ENCODE measurements around the gene CSF3R. TPM values are rescaled to one million over a fixed set of nuclear protein-coding genes. Genes with fewer than 3 reads are reported as not detected.
"Not testable (repeated sequence)": the region's sequence is repeated elsewhere in the genome, so short reads cannot be mapped to it uniquely, and the experiment has no call there.

Gene CSF3R
- total RNA-seq, 1 donor from 2014 or later: 3.1 TPM

DNA sequence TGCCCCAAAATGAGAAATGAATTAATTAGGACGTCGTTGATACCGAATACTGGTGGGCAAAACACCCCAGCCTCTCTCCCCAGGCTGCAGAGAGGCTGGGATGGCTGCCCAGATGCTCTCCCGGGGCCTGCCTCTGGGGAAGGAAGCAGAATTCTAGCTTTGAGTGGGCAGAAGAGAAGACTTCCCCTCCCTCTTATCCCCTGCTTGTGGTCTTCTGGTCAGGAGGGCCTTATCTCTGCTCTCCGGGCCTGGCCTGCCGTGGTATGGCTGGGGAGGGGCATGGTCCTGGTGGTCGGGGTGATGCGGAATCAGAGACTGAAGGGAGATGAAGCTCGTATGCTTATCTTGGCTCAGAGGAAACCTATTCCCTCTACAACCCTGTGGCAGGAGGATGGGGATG, 9.8 kb upstream of the CSF3R start:
- no peak overlapping the region for H3K27ac ChIP-seq
- H3K4me1 ChIP-seq: no peaks in the 10 kb centered on the region
- DNase-seq (ENCODE audit: low spot score in 2 of 2): no peak
- no peak for TF ChIP-seq CTCF (IDR thresholded peaks at IDR 0.05)
- intact Hi-C loops (cut with DNase I): no loop called here
- no peaks in the 10 kb centered on the region for H3K27me3 ChIP-seq
- no peaks in the 10 kb centered on the region for H3K36me3 ChIP-seq
- no peaks in the 10 kb centered on the region for H3K9me3 ChIP-seq
- no peak overlapping the region for H3K4me3 ChIP-seq

DNA sequence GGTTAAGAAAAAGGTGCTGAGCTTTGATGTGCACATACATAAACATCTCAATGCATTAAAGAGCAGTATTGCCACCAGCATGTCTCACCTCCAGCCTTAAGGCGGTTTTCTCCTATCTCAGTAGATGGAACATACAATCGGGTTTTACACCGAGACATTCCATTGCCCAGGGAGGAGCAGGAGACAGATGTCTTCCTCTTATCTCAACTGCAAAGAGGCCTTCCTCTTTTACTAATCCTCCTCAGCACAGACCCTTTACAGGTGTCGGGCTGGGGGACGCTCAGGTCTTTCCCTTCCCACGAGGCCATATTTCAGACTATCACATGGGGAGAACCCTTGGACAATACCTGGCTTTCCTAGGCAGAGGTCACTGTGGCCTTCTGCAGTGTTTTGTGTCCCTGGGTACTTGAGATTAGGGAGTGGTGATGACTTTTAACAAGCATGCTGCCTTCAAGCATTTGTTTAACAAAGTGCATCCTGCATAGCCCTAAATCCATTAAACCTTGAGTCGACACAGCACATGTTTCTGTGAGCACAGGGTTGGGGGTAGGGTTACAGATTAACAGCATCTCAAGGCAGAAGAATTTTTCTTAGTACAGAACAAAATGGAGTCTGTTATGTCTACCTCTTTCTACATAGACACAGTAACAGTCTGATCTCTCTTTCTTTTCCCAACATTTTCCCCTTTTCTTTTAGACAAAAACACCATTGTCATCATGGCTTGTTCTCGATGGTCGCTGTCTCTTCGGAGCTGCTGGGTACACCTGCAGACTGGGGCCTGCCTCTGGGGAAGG, 6.7 kb upstream of the CSF3R start:
- H3K4me1 ChIP-seq; H3K36me3 ChIP-seq; H3K9me3 ChIP-seq; DNase-seq (ENCODE audit: low spot score in 2 of 2); intact Hi-C loops (cut with DNase I); H3K4me3 ChIP-seq; H3K27me3 ChIP-seq; H3K27ac ChIP-seq: not testable (repeated sequence)

DNA sequence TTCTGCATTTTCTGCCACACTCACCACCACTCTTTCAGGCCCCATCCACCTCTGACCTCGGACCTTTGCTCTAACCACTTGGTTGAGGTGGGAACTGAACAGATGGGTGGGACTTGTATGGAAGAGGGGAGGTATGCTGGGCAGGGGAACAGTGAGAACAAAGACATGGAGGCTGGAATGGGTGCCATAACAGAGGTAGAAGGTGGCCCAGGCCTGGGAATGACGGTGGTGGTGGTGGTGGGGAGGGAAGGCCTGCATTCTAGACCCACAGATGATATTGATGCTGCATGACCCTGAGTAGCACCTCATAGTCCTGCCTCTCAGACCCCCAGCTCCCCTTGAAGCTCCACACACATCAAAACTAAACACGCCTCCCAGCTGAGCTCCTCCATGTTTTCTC, 5.2 kb upstream of the CSF3R start:
- Histone ChIP-seq H3K4me1 (no peaks in the 10 kb centered on the region), H3K27ac (no peak overlapping the region), H3K9me3 (no peaks in the 10 kb centered on the region), H3K4me3 (no peak overlapping the region), H3K36me3 (no peaks in the 10 kb centered on the region), H3K27me3 (no peaks in the 10 kb centered on the region)
- intact Hi-C loops (cut with DNase I): no loop called here
- TF ChIP-seq CTCF (IDR thresholded peaks at IDR 0.05): no peak
- no peak for DNase-seq (ENCODE audit: low spot score in 2 of 2)

DNA sequence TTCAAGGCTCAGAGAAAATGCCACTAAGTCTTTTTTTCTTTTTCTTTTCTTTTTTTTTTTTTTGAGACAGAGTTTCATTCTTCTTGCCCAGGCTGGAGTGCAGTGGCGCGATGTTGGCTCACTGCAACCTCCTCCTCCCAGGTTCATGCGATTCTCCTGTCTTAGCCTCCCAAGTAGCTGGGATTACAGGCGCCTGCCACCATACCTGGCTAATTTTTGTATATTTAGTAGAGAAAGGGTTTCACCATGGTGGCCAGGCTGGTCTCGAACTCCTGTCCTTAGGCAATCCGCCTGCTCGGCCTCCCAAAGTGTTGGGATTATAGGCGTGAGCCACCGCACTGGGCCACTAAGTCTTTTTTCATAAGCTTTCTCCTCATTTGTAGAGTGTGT, 4.6 kb upstream of the CSF3R start:
- H3K4me3 ChIP-seq; H3K36me3 ChIP-seq; H3K27me3 ChIP-seq; H3K27ac ChIP-seq; intact Hi-C loops (cut with DNase I); DNase-seq (ENCODE audit: low spot score in 2 of 2); H3K9me3 ChIP-seq; H3K4me1 ChIP-seq: not testable (repeated sequence)

DNA sequence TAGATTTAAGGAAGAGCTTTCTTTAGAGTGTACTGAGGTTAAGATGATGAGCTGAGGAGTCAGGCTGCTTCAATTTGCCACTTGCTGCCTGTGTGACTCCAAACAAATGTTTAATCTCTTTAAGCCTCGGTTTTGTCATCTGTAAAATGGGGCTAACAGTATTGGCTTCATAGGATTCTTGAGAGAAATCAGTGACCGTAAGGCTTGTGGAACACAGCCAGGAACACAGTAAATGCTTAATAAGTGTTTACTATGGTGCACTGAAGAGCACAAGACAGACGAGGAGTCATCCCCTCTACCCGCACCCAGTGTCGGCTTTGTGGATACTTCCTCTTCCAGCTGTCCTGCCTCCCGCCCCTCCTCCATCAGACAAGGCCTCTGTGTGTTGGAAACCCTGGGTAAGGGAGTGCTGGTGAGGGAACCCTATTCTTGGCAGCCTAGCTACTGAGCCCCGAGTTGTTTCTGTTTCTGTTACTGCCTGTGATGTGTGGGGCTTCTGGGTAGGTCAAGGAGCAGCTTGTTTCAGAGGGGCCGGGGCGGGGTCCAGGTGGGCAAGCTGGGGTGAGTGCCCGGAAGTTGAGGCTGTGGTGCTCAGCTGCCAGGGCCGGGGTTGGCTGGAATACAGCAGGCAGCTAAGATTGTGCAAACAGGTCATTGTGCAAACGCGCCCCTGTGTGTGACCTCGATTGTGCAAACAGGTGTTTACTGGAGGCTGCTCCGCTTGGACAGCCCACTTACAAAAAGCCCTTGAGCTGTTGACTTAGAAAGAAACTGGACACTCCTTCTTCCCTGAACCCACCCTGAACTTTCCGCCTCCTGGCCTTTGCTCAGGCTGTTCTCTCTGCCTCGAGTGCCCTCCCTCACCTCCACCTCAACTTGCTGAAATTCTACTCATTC, 4.0 kb upstream of the CSF3R start:
- DNase-seq (ENCODE audit: low spot score in 2 of 2): peak; percentile 25 to 74
- Histone ChIP-seq H3K4me1 (no peaks in the 10 kb centered on the region), H3K27me3 (no peaks in the 10 kb centered on the region), H3K27ac (no peak overlapping the region), H3K4me3 (no peak overlapping the region), H3K9me3 (no peaks in the 10 kb centered on the region), H3K36me3 (no peaks in the 10 kb centered on the region)
- TF ChIP-seq CTCF (IDR thresholded peaks at IDR 0.05): no peak
- intact Hi-C loops (cut with DNase I): no loop called here

GRCh38 chr1:36486093-36486438, 3.4 kb upstream of the CSF3R start:
- no peak for DNase-seq (ENCODE audit: low spot score in 2 of 2)
- Histone ChIP-seq H3K27ac (no peak overlapping the region), H3K9me3 (no peaks in the 10 kb centered on the region), H3K4me1 (no peaks in the 10 kb centered on the region), H3K27me3 (no peaks in the 10 kb centered on the region), H3K36me3 (no peaks in the 10 kb centered on the region), H3K4me3 (no peak overlapping the region)
- no peak for TF ChIP-seq CTCF (IDR thresholded peaks at IDR 0.05)
- intact Hi-C loops (cut with DNase I): no loop called here

All from ascending aorta (tissue), 2 donors.